HG03520 (cell line): ENCODE results near the gene LRPPRC.
"Not testable (repeated sequence)": the region's sequence is repeated elsewhere in the genome, so short reads cannot be mapped to it uniquely, and the experiment has no call there.

ENCODE experiments used
- ATAC-seq: cut with Tn5 transposase; IDR thresholded peaks from one replicate; pipeline ENCODE4 v1.9.1; 2021; ENCODE audit warnings: mild to moderate bottlenecking, moderate library complexity; ENCODE audit not compliant: unreplicated experiment

LRPPRC gene

GRCh38 chr2:43911136-43911790, 84.5 kb downstream of the LRPPRC start:
- ATAC-seq: not testable (repeated sequence)

- ATAC-seq: no peak
Observed at GRCh38 chr2:43906448-43907109, 89.2 kb downstream of the LRPPRC start.

GRCh38 chr2:43905871-43906270, 89.9 kb downstream of the LRPPRC start:
- ATAC-seq: no peak

GRCh38 chr2:43905371-43905803, 90.4 kb downstream of the LRPPRC start:
- ATAC-seq: no peak

- ATAC-seq: no peak
Observed at GRCh38 chr2:43899589-43899988, 96.2 kb downstream of the LRPPRC start.

- ATAC-seq: no peak
Observed at GRCh38 chr2:43898838-43899346, 96.9 kb downstream of the LRPPRC start.

GRCh38 chr2:43898134-43898837, 97.5 kb downstream of the LRPPRC start:
- ATAC-seq: no peak

GRCh38 chr2:43897492-43897891, 98.3 kb downstream of the LRPPRC start:
- no peak for ATAC-seq

GRCh38 chr2:43896906-43897305, 98.9 kb downstream of the LRPPRC start:
- ATAC-seq: no peak

GRCh38 chr2:43894743-43895142, 101.0 kb downstream of the LRPPRC start:
- no peak for ATAC-seq

- ATAC-seq: no peak
Observed at GRCh38 chr2:43890855-43891254, 104.9 kb downstream of the LRPPRC start.

- no peak for ATAC-seq
Observed at GRCh38 chr2:43889416-43889815, 106.4 kb downstream of the LRPPRC start.

GRCh38 chr2:43887176-43887575, 108.6 kb downstream of the LRPPRC start:
- ATAC-seq: no peak

GRCh38 chr2:43885132-43885632, 110.6 kb downstream of the LRPPRC start:
- ATAC-seq: no peak

- ATAC-seq: no peak
Observed at GRCh38 chr2:43884689-43885088, 111.1 kb downstream of the LRPPRC start.

GRCh38 chr2:43882312-43882711, 113.5 kb downstream of the LRPPRC start:
- ATAC-seq: no peak

GRCh38 chr2:43880952-43881351, 114.8 kb downstream of the LRPPRC start:
- ATAC-seq: no peak

GRCh38 chr2:43880471-43880870, 115.3 kb downstream of the LRPPRC start:
- ATAC-seq: no peak

- no peak for ATAC-seq
Observed at GRCh38 chr2:43879261-43879660, 116.5 kb downstream of the LRPPRC start.

GRCh38 chr2:43877782-43878464, 117.9 kb downstream of the LRPPRC start:
- ATAC-seq: peak; percentile 50
